ENCODE measurements around the gene MYO9B.

GRCh38 chr19:17136021-17136420 lies 60.4 kb downstream of the MYO9B start:
- no peak for TF ChIP-seq POLR2AphosphoS5 (IDR thresholded peaks at IDR 0.05; ENCODE audit: insufficient read depth in 1 of 2, low read depth in 1 of 2)
- TF ChIP-seq, protein P1, sequence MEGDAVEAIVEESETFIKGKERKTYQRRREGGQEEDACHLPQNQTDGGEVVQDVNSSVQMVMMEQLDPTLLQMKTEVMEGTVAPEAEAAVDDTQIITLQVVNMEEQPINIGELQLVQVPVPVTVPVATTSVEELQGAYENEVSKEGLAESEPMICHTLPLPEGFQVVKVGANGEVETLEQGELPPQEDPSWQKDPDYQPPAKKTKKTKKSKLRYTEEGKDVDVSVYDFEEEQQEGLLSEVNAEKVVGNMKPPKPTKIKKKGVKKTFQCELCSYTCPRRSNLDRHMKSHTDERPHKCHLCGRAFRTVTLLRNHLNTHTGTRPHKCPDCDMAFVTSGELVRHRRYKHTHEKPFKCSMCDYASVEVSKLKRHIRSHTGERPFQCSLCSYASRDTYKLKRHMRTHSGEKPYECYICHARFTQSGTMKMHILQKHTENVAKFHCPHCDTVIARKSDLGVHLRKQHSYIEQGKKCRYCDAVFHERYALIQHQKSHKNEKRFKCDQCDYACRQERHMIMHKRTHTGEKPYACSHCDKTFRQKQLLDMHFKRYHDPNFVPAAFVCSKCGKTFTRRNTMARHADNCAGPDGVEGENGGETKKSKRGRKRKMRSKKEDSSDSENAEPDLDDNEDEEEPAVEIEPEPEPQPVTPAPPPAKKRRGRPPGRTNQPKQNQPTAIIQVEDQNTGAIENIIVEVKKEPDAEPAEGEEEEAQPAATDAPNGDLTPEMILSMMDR (IDR thresholded peaks at IDR 0.05): no peak

All from vagina (tissue), 2 donors.